SK-N-SH treated with all-trans-retinoic acid at 6 μM for 48 hours (cell line): Measurements from ENCODE around the gene GRAMD1B.

ENCODE experiments used
- ARNTL ChIP-seq: fragments of 450-650 bp; formaldehyde crosslinking; IDR thresholded peaks from 2 replicates; pipeline ENCODE4 v1.5.0; 2020; ENCODE audit warnings: low read depth, mild to moderate bottlenecking, moderate library complexity, borderline replicate concordance
- SNAI2 ChIP-seq: fragments of 250-450 bp; sonication (Bioruptor Pico); IDR thresholded peaks from 2 replicates; pipeline ENCODE4 v1.5.0; 2020; ENCODE audit warnings: mild to moderate bottlenecking, moderate library complexity
- ZC3H10 ChIP-seq: fragments of 250-450 bp; sonication (Bioruptor Pico); IDR thresholded peaks from 2 replicates; pipeline ENCODE4 v1.5.1; 2021; ENCODE audit warnings: mild to moderate bottlenecking, moderate library complexity

DNA sequence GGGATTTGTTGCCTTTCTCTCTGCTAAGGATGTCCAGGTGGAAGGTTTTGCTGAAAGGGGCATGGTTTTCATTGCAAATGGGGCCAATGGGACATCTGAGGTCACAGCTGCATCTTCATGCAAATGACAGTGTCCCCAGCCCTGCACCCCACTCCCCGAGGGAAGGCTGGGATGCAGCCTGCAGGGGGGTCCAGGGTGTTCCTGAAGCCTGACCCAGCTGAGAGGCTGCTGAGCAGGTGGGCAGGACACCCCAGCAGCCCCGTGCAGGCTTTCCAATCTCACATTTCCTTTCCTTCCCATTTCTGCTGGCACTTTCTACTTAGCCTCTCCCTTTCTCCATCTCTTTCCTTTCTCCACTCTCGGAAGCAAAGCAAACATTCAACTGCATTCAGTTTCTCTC lies 146.0 kb downstream of the GRAMD1B start:
- TF ChIP-seq SNAI2 (no peak), ARNTL (CRISPR knock-in tag) (no peak), ZC3H10 (no peak)
